Mammary epithelial cell (primary cell): ENCODE measurements around the gene INPP5F.

ENCODE experiments used
- EZH2 ChIP-seq: IDR thresholded peaks from 2 replicates; pipeline ENCODE4 v1.6.1; 2012; ENCODE audit warnings: low read length, inconsistent platforms, borderline replicate concordance
- TF ChIP-seq, protein P1 (sequence below), 2 donors: IDR thresholded peaks in 1 of 2; conservative IDR thresholded peaks in 1 of 2; 2 replicates each; pipeline ENCODE4 v1.5.1; 2011 to 2012; ENCODE audit warnings: inconsistent platforms in 2 of 2, low read length in 2 of 2, mild to moderate bottlenecking in 2 of 2, control low read depth in 1 of 2, low read depth in 1 of 2; ENCODE audit not compliant: insufficient read depth in 1 of 2; ENCODE audit errors: extremely low read depth in 1 of 2

DNA sequence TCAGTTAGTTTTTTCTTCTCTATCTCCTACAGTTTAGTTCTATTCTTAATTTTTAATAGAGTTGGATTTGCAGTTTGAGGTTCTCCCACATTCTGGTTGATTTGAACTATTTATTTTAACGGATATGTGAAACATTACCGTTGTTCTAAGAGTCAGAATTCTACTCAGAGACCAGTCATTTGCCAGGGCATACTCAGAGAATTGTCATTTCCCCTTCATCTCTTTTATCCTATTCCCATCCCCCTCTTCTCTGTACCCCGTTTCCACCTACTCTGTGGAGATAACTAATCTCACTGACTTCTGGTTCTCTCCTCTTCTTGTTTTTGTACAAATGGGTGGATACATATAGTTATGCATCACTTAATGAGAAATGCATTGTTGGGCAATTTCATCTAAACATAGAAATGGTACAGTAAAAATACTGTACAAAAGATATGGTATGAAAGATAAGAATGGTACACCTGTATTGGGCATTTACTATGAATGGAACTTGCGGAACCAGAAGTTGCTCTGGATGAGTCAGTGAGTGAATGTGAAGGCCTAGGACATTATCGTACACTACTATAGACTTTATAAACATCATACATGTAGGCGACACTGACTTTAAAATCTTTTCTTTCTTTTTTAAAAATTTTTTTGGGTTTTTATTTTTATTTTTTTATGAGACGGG lies 53.1 kb downstream of the INPP5F start:
- TF ChIP-seq, protein P1, sequence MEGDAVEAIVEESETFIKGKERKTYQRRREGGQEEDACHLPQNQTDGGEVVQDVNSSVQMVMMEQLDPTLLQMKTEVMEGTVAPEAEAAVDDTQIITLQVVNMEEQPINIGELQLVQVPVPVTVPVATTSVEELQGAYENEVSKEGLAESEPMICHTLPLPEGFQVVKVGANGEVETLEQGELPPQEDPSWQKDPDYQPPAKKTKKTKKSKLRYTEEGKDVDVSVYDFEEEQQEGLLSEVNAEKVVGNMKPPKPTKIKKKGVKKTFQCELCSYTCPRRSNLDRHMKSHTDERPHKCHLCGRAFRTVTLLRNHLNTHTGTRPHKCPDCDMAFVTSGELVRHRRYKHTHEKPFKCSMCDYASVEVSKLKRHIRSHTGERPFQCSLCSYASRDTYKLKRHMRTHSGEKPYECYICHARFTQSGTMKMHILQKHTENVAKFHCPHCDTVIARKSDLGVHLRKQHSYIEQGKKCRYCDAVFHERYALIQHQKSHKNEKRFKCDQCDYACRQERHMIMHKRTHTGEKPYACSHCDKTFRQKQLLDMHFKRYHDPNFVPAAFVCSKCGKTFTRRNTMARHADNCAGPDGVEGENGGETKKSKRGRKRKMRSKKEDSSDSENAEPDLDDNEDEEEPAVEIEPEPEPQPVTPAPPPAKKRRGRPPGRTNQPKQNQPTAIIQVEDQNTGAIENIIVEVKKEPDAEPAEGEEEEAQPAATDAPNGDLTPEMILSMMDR (conservative IDR thresholded peaks at IDR 0.05 in 1 of 2, IDR thresholded peaks at IDR 0.05 in 1 of 2; ENCODE audit: extremely low read depth in 1 of 2, insufficient read depth in 1 of 2, low read depth in 1 of 2, low read length in 2 of 2), result no peak
- TF ChIP-seq EZH2, result no peak
